Measurements from ENCODE around the gene KPNA4. TPM values are rescaled to one million over a fixed set of nuclear protein-coding genes. Genes with fewer than 3 reads are reported as not detected.
"Not testable (repeated sequence)": the region's sequence is repeated elsewhere in the genome, so short reads cannot be mapped to it uniquely, and the experiment has no call there.

Gene KPNA4
- total and polyA plus RNA-seq, 2 donors from 2014 or later, result 11.7 to 37.9 TPM

- Histone ChIP-seq H3K9me3 (ENCODE audit: control insufficient read depth in 2 of 3, insufficient read depth in 1 of 3, low read length in 3 of 3) (no peaks in the 10 kb centered on the region), H3K4me1 (ENCODE audit: control insufficient read depth in 2 of 3, insufficient read depth in 2 of 3, low read depth in 1 of 3, low read length in 3 of 3) (no peaks in the 10 kb centered on the region), H3K27me3 (ENCODE audit: control insufficient read depth, insufficient read depth, low read length) (no peaks in the 10 kb centered on the region), H3K27ac (ENCODE audit: low read depth in 2 of 2, low read length in 2 of 2) (no peak overlapping the region), H3K9ac (ENCODE audit: low read length in 3 of 3) (no peak overlapping the region), H3K36me3 (ENCODE audit: control insufficient read depth in 2 of 3, insufficient read depth in 3 of 3, low read length in 3 of 3) (no peaks in the 10 kb centered on the region), H3K4me3 (ENCODE audit: low read length in 3 of 3) (no peak overlapping the region)
- intact Hi-C loops (cut with DNase I), result no loop called here
- FAIRE-seq (no peak), DNase-seq (no peak)
- TF ChIP-seq CTCF (IDR thresholded peaks at IDR 0.05; ENCODE audit: borderline replicate concordance, extremely low read depth, insufficient read depth), result no peak
These were observed 11.2 kb upstream of the KPNA4 start for GRCh38 chr3:160576621-160577020.

- TF ChIP-seq CTCF (IDR thresholded peaks at IDR 0.05; ENCODE audit: borderline replicate concordance, extremely low read depth, insufficient read depth), result no peak
- no peaks in the 10 kb centered on the region for H3K36me3 ChIP-seq (ENCODE audit: control insufficient read depth in 2 of 3, insufficient read depth in 3 of 3, low read length in 3 of 3)
- intact Hi-C loops (cut with DNase I), result no loop called here
- no peaks in the 10 kb centered on the region for H3K9me3 ChIP-seq (ENCODE audit: control insufficient read depth in 2 of 3, insufficient read depth in 1 of 3, low read length in 3 of 3)
- H3K27me3 ChIP-seq (ENCODE audit: control insufficient read depth, insufficient read depth, low read length), result no peaks in the 10 kb centered on the region
- H3K4me3 ChIP-seq (ENCODE audit: low read length in 3 of 3), result no peak overlapping the region
- no peak overlapping the region for H3K27ac ChIP-seq (ENCODE audit: low read depth in 2 of 2, low read length in 2 of 2)
- FAIRE-seq (no peak), DNase-seq (no peak)
- no peak overlapping the region for H3K9ac ChIP-seq (ENCODE audit: low read length in 3 of 3)
- no peaks in the 10 kb centered on the region for H3K4me1 ChIP-seq (ENCODE audit: control insufficient read depth in 2 of 3, insufficient read depth in 2 of 3, low read depth in 1 of 3, low read length in 3 of 3)
These were observed 10.2 kb upstream of the KPNA4 start for GRCh38 chr3:160575589-160575988.

- Histone ChIP-seq H3K4me3 (ENCODE audit: low read length in 3 of 3) (no peak overlapping the region), H3K4me1 (ENCODE audit: control insufficient read depth in 2 of 3, insufficient read depth in 2 of 3, low read depth in 1 of 3, low read length in 3 of 3) (no peaks in the 10 kb centered on the region), H3K27me3 (ENCODE audit: control insufficient read depth, insufficient read depth, low read length) (no peaks in the 10 kb centered on the region), H3K9ac (ENCODE audit: low read length in 3 of 3) (no peak overlapping the region), H3K36me3 (ENCODE audit: control insufficient read depth in 2 of 3, insufficient read depth in 3 of 3, low read length in 3 of 3) (no peaks in the 10 kb centered on the region), H3K27ac (ENCODE audit: low read depth in 2 of 2, low read length in 2 of 2) (no peak overlapping the region), H3K9me3 (ENCODE audit: control insufficient read depth in 2 of 3, insufficient read depth in 1 of 3, low read length in 3 of 3) (no peaks in the 10 kb centered on the region)
- intact Hi-C loops (cut with DNase I), result no loop called here
- FAIRE-seq (no peak), DNase-seq (no peak)
- no peak for TF ChIP-seq CTCF (IDR thresholded peaks at IDR 0.05; ENCODE audit: borderline replicate concordance, extremely low read depth, insufficient read depth)
These were observed 9.3 kb upstream of the KPNA4 start for GRCh38 chr3:160574636-160575035.

GRCh38 chr3:160573955-160574525 lies 8.7 kb upstream of the KPNA4 start:
- H3K36me3 ChIP-seq (ENCODE audit: control insufficient read depth in 2 of 3, insufficient read depth in 3 of 3, low read length in 3 of 3); H3K9me3 ChIP-seq (ENCODE audit: control insufficient read depth in 2 of 3, insufficient read depth in 1 of 3, low read length in 3 of 3); H3K9ac ChIP-seq (ENCODE audit: low read length in 3 of 3); H3K4me3 ChIP-seq (ENCODE audit: low read length in 3 of 3); H3K4me1 ChIP-seq (ENCODE audit: control insufficient read depth in 2 of 3, insufficient read depth in 2 of 3, low read depth in 1 of 3, low read length in 3 of 3); H3K27ac ChIP-seq (ENCODE audit: low read depth in 2 of 2, low read length in 2 of 2); FAIRE-seq; H3K27me3 ChIP-seq (ENCODE audit: control insufficient read depth, insufficient read depth, low read length); intact Hi-C loops (cut with DNase I): not testable (repeated sequence)
- DNase-seq, result peak in 1 of 5 donors; percentile 67

All from kidney (tissue), 14 donors.